ENCODE measurements around the gene SPNS3. TPM values are rescaled to one million over a fixed set of nuclear protein-coding genes. Genes with fewer than 3 reads are reported as not detected.

The SPNS3 gene
- polyA plus RNA-seq, 3 donors, result 0.16 to 0.24 TPM; not detected in 1

- H3K27ac ChIP-seq (ENCODE audit: low read depth, low read length), result no peak overlapping the region
- 25 to 45% (median 29%) methylated on average over 13 to 14 of the region's 14 CpGs for WGBS, 3 donors
These were observed 47.5 kb downstream of the SPNS3 start for GRCh38 chr17:4480929-4481898.

GRCh38 chr17:4482338-4483011, 48.7 kb downstream of the SPNS3 start:
- H3K27ac ChIP-seq (ENCODE audit: low read depth, low read length), result no peak overlapping the region
- 88 to 91% (median 90%) methylated on average over 15 to 16 of the region's 16 CpGs for WGBS, 3 donors

GRCh38 chr17:4483012-4483840, 49.5 kb downstream of the SPNS3 start:
- WGBS, 3 donors, result 65 to 80% (median 79%) methylated on average over 13 of the region's 13 CpGs
- H3K27ac ChIP-seq (ENCODE audit: low read depth, low read length), result no peak overlapping the region

- no peak overlapping the region for H3K27ac ChIP-seq (ENCODE audit: low read depth, low read length)
- WGBS, 3 donors, result 59 to 83% (median 62%) methylated on average over 28 to 31 of the region's 31 CpGs
These were observed 52.2 kb downstream of the SPNS3 start for GRCh38 chr17:4485676-4486646.

GRCh38 chr17:4487296-4487695, 53.6 kb downstream of the SPNS3 start:
- WGBS, 3 donors, result 88 to 91% (median 89%) methylated on average over 8 of the region's 8 CpGs
- H3K27ac ChIP-seq (ENCODE audit: low read depth, low read length), result no peak overlapping the region

- WGBS, 3 donors, result 72 to 78% (median 76%) methylated on average over 23 to 24 of the region's 24 CpGs
- H3K27ac ChIP-seq (ENCODE audit: low read depth, low read length), result no peak overlapping the region
These were observed 54.3 kb downstream of the SPNS3 start for GRCh38 chr17:4487820-4488716.

GRCh38 chr17:4488989-4489595, 55.4 kb downstream of the SPNS3 start:
- WGBS, 3 donors, result 80 to 87% (median 85%) methylated on average over 15 of the region's 15 CpGs
- no peak overlapping the region for H3K27ac ChIP-seq (ENCODE audit: low read depth, low read length)

GRCh38 chr17:4490109-4490591, 56.4 kb downstream of the SPNS3 start:
- H3K27ac ChIP-seq (ENCODE audit: low read depth, low read length), result no peak overlapping the region
- WGBS, 3 donors, result 85 to 93% (median 88%) methylated on average over 9 of the region's 9 CpGs

GRCh38 chr17:4490637-4491061, 56.9 kb downstream of the SPNS3 start:
- WGBS, 3 donors, result 78 to 85% (median 83%) methylated on average over 7 of the region's 7 CpGs
- no peak overlapping the region for H3K27ac ChIP-seq (ENCODE audit: low read depth, low read length)

GRCh38 chr17:4492721-4493561, 59.2 kb downstream of the SPNS3 start:
- WGBS, 3 donors, result 38 to 61% (median 39%) methylated on average over 20 of the region's 20 CpGs
- no peak overlapping the region for H3K27ac ChIP-seq (ENCODE audit: low read depth, low read length)

- no peak overlapping the region for H3K27ac ChIP-seq (ENCODE audit: low read depth, low read length)
- WGBS, 3 donors, result 62 to 75% (median 73%) methylated on average over 23 of the region's 23 CpGs
These were observed 63.5 kb downstream of the SPNS3 start for GRCh38 chr17:4497101-4497824.

- WGBS, 3 donors, result 1% methylated on average over 72 to 104 of the region's 117 CpGs
- H3K27ac ChIP-seq (ENCODE audit: low read depth, low read length), result no peak within 1 kb of the TSS
These were observed 65.0 kb downstream of the SPNS3 start, which contains the start of gene SPNS2 for GRCh38 chr17:4498461-4499397. Gene SPNS2 (plus strand): TSS chr17:4498881. CDS start chr17:4499048, 167 bp downstream.

- no peak overlapping the region for H3K27ac ChIP-seq (ENCODE audit: low read depth, low read length)
- 1% methylated on average over 49 to 53 of the region's 53 CpGs for WGBS, 3 donors
These were observed 65.9 kb downstream of the SPNS3 start for GRCh38 chr17:4499431-4500190.

Data from adipose tissue (tissue), 3 donors.